H9 (cell line): ENCODE data around the gene LGALS12. TPM values are rescaled to one million over a fixed set of nuclear protein-coding genes. Genes with fewer than 3 reads are reported as not detected.

Experiments used
- DNase-seq: peaks from one replicate; pipeline ENCODE4 v3.0.0-alpha.2; 2017
- H2AFZ ChIP-seq: one replicate; pipeline ENCODE4 v1.6.1; 2013; ENCODE audit warnings: mild to moderate bottlenecking, low read length, control low read depth, moderate library complexity
- H2AK5ac ChIP-seq: 2 replicates; pipeline ENCODE4 v1.6.1; 2013; ENCODE audit warnings: low read length, control low read depth, mixed read lengths; ENCODE audit not compliant: insufficient read length
- H2BK120ac ChIP-seq: one replicate; pipeline ENCODE4 v1.6.1; 2013; ENCODE audit warnings: low read depth, mild to moderate bottlenecking, low read length, control low read depth, inconsistent platforms; ENCODE audit not compliant: poor library complexity, severe bottlenecking
- H2BK12ac ChIP-seq: 2 replicates; pipeline ENCODE4 v1.6.1; 2013; ENCODE audit warnings: low read length, control low read depth, mixed read lengths, low read depth; ENCODE audit not compliant: insufficient read length
- H2BK15ac ChIP-seq: 2 replicates; pipeline ENCODE4 v1.6.1; 2013; ENCODE audit warnings: low read depth, low read length, control low read depth
- H2BK20ac ChIP-seq: one replicate; pipeline ENCODE4 v1.6.1; 2013; ENCODE audit warnings: low read depth, mild to moderate bottlenecking, low read length, control low read depth, inconsistent platforms; ENCODE audit not compliant: poor library complexity, severe bottlenecking
- H2BK5ac ChIP-seq: 2 replicates; pipeline ENCODE4 v1.6.1; 2013; ENCODE audit warnings: low read length, control low read depth, mixed read lengths; ENCODE audit not compliant: insufficient read length
- H3K14ac ChIP-seq: 2 replicates; pipeline ENCODE4 v1.6.1; 2013; ENCODE audit warnings: low read length, control low read depth; ENCODE audit not compliant: insufficient read depth
- H3K18ac ChIP-seq: 2 replicates; pipeline ENCODE4 v1.6.1; 2013; ENCODE audit warnings: low read depth, mild to moderate bottlenecking, mixed read lengths, low read length, control low read depth; ENCODE audit not compliant: insufficient read length
- H3K23ac ChIP-seq: 2 replicates; pipeline ENCODE4 v1.6.1; 2013; ENCODE audit warnings: low read length, control low read depth, mixed read lengths, low read depth; ENCODE audit not compliant: insufficient read length
- H3K23me2 ChIP-seq: 2 replicates; pipeline ENCODE4 v1.6.1; 2013; ENCODE audit warnings: low read depth, mild to moderate bottlenecking, mixed read lengths, low read length, control low read depth; ENCODE audit not compliant: insufficient read length, poor library complexity, severe bottlenecking
- H3K27ac ChIP-seq: 2 replicates; pipeline ENCODE4 v1.5.1; 2013; ENCODE audit warnings: low read length, control low read depth, mixed read lengths, low read depth; ENCODE audit not compliant: insufficient read length
- H3K27me3 ChIP-seq: 2 replicates; pipeline ENCODE4 v1.6.1; 2013; ENCODE audit warnings: low read length, control low read depth, inconsistent platforms; ENCODE audit not compliant: insufficient read depth
- H3K4ac ChIP-seq: 2 replicates; pipeline ENCODE4 v1.6.1; 2013; ENCODE audit warnings: low read depth, mild to moderate bottlenecking, control low read depth, inconsistent platforms, low read length, moderate library complexity
- H3K4me1 ChIP-seq: 2 replicates; pipeline ENCODE4 v1.6.1; 2013; ENCODE audit warnings: low read length, control low read depth, inconsistent platforms; ENCODE audit not compliant: insufficient read depth
- H3K4me2 ChIP-seq: 2 replicates; pipeline ENCODE4 v1.6.1; 2013; ENCODE audit warnings: low read length, control low read depth, mixed read lengths; ENCODE audit not compliant: insufficient read length, insufficient read depth
- H3K56ac ChIP-seq: 2 replicates; pipeline ENCODE4 v1.6.1; 2013; ENCODE audit warnings: low read depth, mild to moderate bottlenecking, mixed read lengths, low read length, control low read depth; ENCODE audit not compliant: insufficient read length
- H3K79me1 ChIP-seq: 2 replicates; pipeline ENCODE4 v1.6.1; 2013; ENCODE audit warnings: low read depth, mild to moderate bottlenecking, moderate library complexity, low read length, control low read depth, inconsistent platforms; ENCODE audit not compliant: insufficient read depth, poor library complexity, severe bottlenecking
- H3K79me2 ChIP-seq: 2 replicates; pipeline ENCODE4 v1.6.1; 2013; ENCODE audit warnings: low read length, control low read depth, inconsistent platforms; ENCODE audit not compliant: insufficient read depth
- H3K9ac ChIP-seq: 2 replicates; pipeline ENCODE4 v1.6.1; 2013; ENCODE audit warnings: low read length, control low read depth, mixed read lengths; ENCODE audit not compliant: insufficient read length; ENCODE audit errors: extremely low read depth
- H3K9me3 ChIP-seq: one replicate; pipeline ENCODE4 v1.6.1; 2013; ENCODE audit warnings: low read depth, low read length, inconsistent platforms; ENCODE audit not compliant: control insufficient read depth
- H3T11ph ChIP-seq: one replicate; pipeline ENCODE4 v1.6.1; 2013; ENCODE audit warnings: mild to moderate bottlenecking, low read length, control low read depth, inconsistent platforms
- H4K20me1 ChIP-seq: one replicate; pipeline ENCODE4 v1.6.1; 2013; ENCODE audit not compliant: control insufficient read depth, insufficient read length, insufficient read depth
- H4K5ac ChIP-seq: 2 replicates; pipeline ENCODE4 v1.6.1; 2013; ENCODE audit warnings: low read depth, mild to moderate bottlenecking, mixed read lengths, low read length, control low read depth; ENCODE audit not compliant: insufficient read length
- H4K8ac ChIP-seq: replicated peaks from 2 replicates; pipeline ENCODE4 v1.6.1; 2013; ENCODE audit warnings: low read length, control low read depth, mixed read lengths, low read depth; ENCODE audit not compliant: insufficient read length
- H4K91ac ChIP-seq: 2 replicates; pipeline ENCODE4 v1.6.1; 2013; ENCODE audit warnings: low read depth, mild to moderate bottlenecking, moderate library complexity, mixed read lengths, low read length, control low read depth; ENCODE audit not compliant: insufficient read length
- H3K27ac Mint-ChIP-seq, 3 experiments: 2 replicates in 2 of 3; 3 replicates in 1 of 3; pipeline ENCODE4 v1.8.0; 2020 to 2021; ENCODE audit warnings: mixed read lengths in 3 of 3, mild to moderate bottlenecking in 1 of 3, moderate library complexity in 1 of 3
- H3K27me3 Mint-ChIP-seq: 2 replicates; pipeline ENCODE4 v1.8.0; 2021; ENCODE audit warnings: low read depth, mild to moderate bottlenecking, moderate library complexity, mixed read lengths
- H3K36me3 Mint-ChIP-seq, 3 experiments: 2 replicates in 2 of 3; 3 replicates in 1 of 3; pipeline ENCODE4 v1.8.0; 2020 to 2021; ENCODE audit warnings: low read depth in 3 of 3, mixed read lengths in 3 of 3; ENCODE audit not compliant: insufficient read depth in 1 of 3
- H3K4me1 Mint-ChIP-seq, 2 experiments: 2 replicates each; pipeline ENCODE4 v1.8.0; 2020; ENCODE audit warnings: mixed read lengths in 2 of 2
- H3K4me3 Mint-ChIP-seq, 2 experiments: 2 replicates in 1 of 2; 3 replicates in 1 of 2; pipeline ENCODE4 v1.8.0; 2020 to 2021; ENCODE audit warnings: mild to moderate bottlenecking in 2 of 2, mixed read lengths in 2 of 2, moderate library complexity in 1 of 2
- H3K9me3 Mint-ChIP-seq, 2 experiments: 2 replicates in 1 of 2; 3 replicates in 1 of 2; pipeline ENCODE4 v1.8.0; 2020; ENCODE audit warnings: mild to moderate bottlenecking in 2 of 2, mixed read lengths in 2 of 2, moderate library complexity in 1 of 2
- WGBS: extraction: QIAGEN DNeasy Blood & Tissue Kit; methylation state at CpG from one replicate; pipeline ENCODE4 v1.1.7; 2013; ENCODE audit warnings: missing lambda C conversion rate, low lambda C conversion rate, mixed read lengths; ENCODE audit not compliant: insufficient read length; ENCODE audit errors: extremely low coverage; 5-methylcytosine and 5-hydroxymethylcytosine counted together
- total RNA-seq: library from RNA; stranded (reverse); gene quantifications from 2 replicates; pipeline ENCODE4 v1.2.1, GENCODE V29; 2021
- TF ChIP-seq, protein P1 (sequence below): fragments of 200-600 bp; sonication (generic); conservative IDR thresholded peaks from 3 replicates; pipeline ENCODE4 v1.8.0; 2021; ENCODE audit warnings: antibody characterized with exemption, mild to moderate bottlenecking

The LGALS12 gene
- total RNA-seq, 1 experiment from 2014 or later: 1.9 TPM

GRCh38 chr11:63558459-63559157 is 52.7 kb downstream of the LGALS12 start:
- peaks cover 26 to 39% of the 10 kb centered on the region in 2 experiments for H3K4me1 Mint-ChIP-seq
- H4K20me1 ChIP-seq: no peaks in the 10 kb centered on the region
- H2BK20ac ChIP-seq: no peak overlapping the region
- H4K91ac ChIP-seq: no peak overlapping the region
- no peak overlapping the region for H2BK15ac ChIP-seq
- no peak overlapping the region; the same call in 1 of the 2 replicates for H3K14ac ChIP-seq
- no peak overlapping the region for H2AK5ac ChIP-seq
- no peak overlapping the region for H4K8ac ChIP-seq
- no peak overlapping the region for H3K4ac ChIP-seq
- peaks cover 2% of the 10 kb centered on the region for H3K27me3 Mint-ChIP-seq
- H3K4me2 ChIP-seq: no peak overlapping the region
- DNase-seq: peak; percentile 23
- 0 out of 2 replicates have a peak, but pooled peaks cover 4% of the 10 kb centered on the region for H3K4me1 ChIP-seq
- H3K9me3 ChIP-seq: no peaks in the 10 kb centered on the region
- no peak overlapping the region for H3K9ac ChIP-seq
- no peak overlapping the region for H2BK12ac ChIP-seq
- no peaks in the 10 kb centered on the region for H3K36me3 Mint-ChIP-seq
- H2AFZ ChIP-seq: no peak overlapping the region
- H3K27ac Mint-ChIP-seq: no peak overlapping the region
- H3K27ac ChIP-seq: no peak overlapping the region
- H2BK5ac ChIP-seq: no peak overlapping the region
- H2BK120ac ChIP-seq: no peak overlapping the region
- H4K5ac ChIP-seq: no peak overlapping the region
- H3K18ac ChIP-seq: no peak overlapping the region
- H3K9me3 Mint-ChIP-seq: no peaks in the 10 kb centered on the region
- H3K23me2 ChIP-seq: no peaks in the 10 kb centered on the region
- H3K27me3 ChIP-seq: no peaks in the 10 kb centered on the region
- H3K79me2 ChIP-seq: no peaks in the 10 kb centered on the region
- H3K4me3 Mint-ChIP-seq: no peak overlapping the region
- H3K23ac ChIP-seq: no peak overlapping the region
- no peaks in the 10 kb centered on the region for H3K79me1 ChIP-seq
- H3K56ac ChIP-seq: no peak overlapping the region
- WGBS: no CpG with 5 or more reads among the region's 7 CpGs
- H3T11ph ChIP-seq: no peak overlapping the region
- TF ChIP-seq, protein P1, sequence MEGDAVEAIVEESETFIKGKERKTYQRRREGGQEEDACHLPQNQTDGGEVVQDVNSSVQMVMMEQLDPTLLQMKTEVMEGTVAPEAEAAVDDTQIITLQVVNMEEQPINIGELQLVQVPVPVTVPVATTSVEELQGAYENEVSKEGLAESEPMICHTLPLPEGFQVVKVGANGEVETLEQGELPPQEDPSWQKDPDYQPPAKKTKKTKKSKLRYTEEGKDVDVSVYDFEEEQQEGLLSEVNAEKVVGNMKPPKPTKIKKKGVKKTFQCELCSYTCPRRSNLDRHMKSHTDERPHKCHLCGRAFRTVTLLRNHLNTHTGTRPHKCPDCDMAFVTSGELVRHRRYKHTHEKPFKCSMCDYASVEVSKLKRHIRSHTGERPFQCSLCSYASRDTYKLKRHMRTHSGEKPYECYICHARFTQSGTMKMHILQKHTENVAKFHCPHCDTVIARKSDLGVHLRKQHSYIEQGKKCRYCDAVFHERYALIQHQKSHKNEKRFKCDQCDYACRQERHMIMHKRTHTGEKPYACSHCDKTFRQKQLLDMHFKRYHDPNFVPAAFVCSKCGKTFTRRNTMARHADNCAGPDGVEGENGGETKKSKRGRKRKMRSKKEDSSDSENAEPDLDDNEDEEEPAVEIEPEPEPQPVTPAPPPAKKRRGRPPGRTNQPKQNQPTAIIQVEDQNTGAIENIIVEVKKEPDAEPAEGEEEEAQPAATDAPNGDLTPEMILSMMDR: no peak
